ENCODE results near the gene PEX11G. TPM values are rescaled to one million over a fixed set of nuclear protein-coding genes. Genes with fewer than 3 reads are reported as not detected.

The PEX11G gene
- polyA plus RNA-seq, 2 of the 4 experiments (the other 2 are of a cell fraction) = 1.3 to 1.9 TPM

GRCh38 chr19:7500811-7501450 is 12.1 kb upstream of the PEX11G start:
- 0 out of 2 replicates have a peak, but pooled peaks have one; percentile 50 for TF ChIP-seq TP53 (CRISPR knock-in tag; IDR thresholded peaks at IDR 0.05)
- TF ChIP-seq MAX (IDR thresholded peaks at IDR 0.05) = peak; percentile 98
- TF ChIP-seq POLR2A (IDR thresholded peaks at IDR 0.05; ENCODE audit: low read length) = peak; percentile 79
- TF ChIP-seq HOXB13 (CRISPR knock-in tag; IDR thresholded peaks at IDR 0.05; ENCODE audit: low read depth) = peak; percentile 84
- peak; percentile 65; the same call in 1 of the 2 replicates for TF ChIP-seq RNF2 (IDR thresholded peaks at IDR 0.05; ENCODE audit: borderline replicate concordance, low read depth)
- peak; percentile 49; the same call in 1 of the 2 replicates for TF ChIP-seq HOXB5 (CRISPR knock-in tag; IDR thresholded peaks at IDR 0.05)
- no peak for TF ChIP-seq HOXA7 (CRISPR knock-in tag; IDR thresholded peaks at IDR 0.05)
- no peak for TF ChIP-seq PHF8 (IDR thresholded peaks at IDR 0.05; ENCODE audit: borderline replicate concordance, low read depth)
- peak; percentile 97 for TF ChIP-seq E2F6 (IDR thresholded peaks at IDR 0.05; ENCODE audit: borderline replicate concordance, low read depth)
- no peak for TF ChIP-seq ZNF302 (CRISPR knock-in tag; IDR thresholded peaks at IDR 0.05)
- TF ChIP-seq HMGXB4 (CRISPR knock-in tag; IDR thresholded peaks at IDR 0.05; ENCODE audit: borderline replicate concordance) = 0 out of 2 replicates have a peak, but pooled peaks have one; percentile 61
- 0 out of 2 replicates have a peak, but pooled peaks have one; percentile 41 for TF ChIP-seq EHF (CRISPR knock-in tag; IDR thresholded peaks at IDR 0.05)
- TF ChIP-seq JUN (IDR thresholded peaks at IDR 0.05) = 0 out of 5 replicates have a peak, but pooled peaks of 1 of the 2 experiments have one; percentile 23
- H3K9me3 ChIP-seq = no peaks in the 10 kb centered on the region
- DNase-seq (ENCODE audit: low read depth in 1 of 2, low spot score in 1 of 2) = peak; percentile 65 to 89
- WGBS (ENCODE audit: missing lambda C conversion rate) = 47% methylated on average over 7 of the region's 93 CpGs
- no peak for FAIRE-seq
- peak; percentile 62 to 75 for ATAC-seq
- peaks cover 6% of the 10 kb centered on the region; the same call in 2 of the 3 replicates for H3K4me1 ChIP-seq
- H3K27ac ChIP-seq = peak overlapping the region; percentile 59 to 78; a peak in 5 of 6 replicates
- CTCF ChIA-PET = interaction anchor here (0.7 kb wide), 1 partner anchor 25 kb away, joined by 4 read pairs; no protein-coding TSS in a partner anchor
- POLR2A ChIA-PET = interaction anchor here (1.0 kb wide), 1 partner anchor 108 kb away, joined by 3 read pairs; no protein-coding TSS in a partner anchor
- H3K4me2 ChIP-seq = peak overlapping the region; percentile 81
- H3K4me3 ChIP-seq = peak overlapping the region; percentile 41

GRCh38 chr19:7497292-7497691 is 8.5 kb upstream of the PEX11G start:
- Histone ChIP-seq H3K4me3 (no peak overlapping the region), H3K4me1 (no peaks in the 10 kb centered on the region), H3K4me2 (no peak overlapping the region), H3K27ac (no peak overlapping the region), H3K9me3 (no peaks in the 10 kb centered on the region)
- DNase-seq (ENCODE audit: low read depth in 1 of 2, low spot score in 1 of 2) = no peak
- POLR2A ChIA-PET = interaction anchor here (0.5 to 2.4 kb wide), 4 partner anchors 9 to 132 kb away, joined by 3 to 12 read pairs (median 4); partner anchors contain the start of genes PET100 and PEX11G
- CTCF ChIA-PET = interaction anchor here (0.7 to 1.5 kb wide), 6 partner anchors 10 to 62 kb away, joined by 3 to 4 read pairs (median 3); no protein-coding TSS in a partner anchor
- FAIRE-seq = no peak
- peak; percentile 68 to 83; a peak in 4 of 6 replicates for ATAC-seq
- TF ChIP-seq HMGXB4 (CRISPR knock-in tag; IDR thresholded peaks at IDR 0.05; ENCODE audit: borderline replicate concordance) (no peak), USF2 (IDR thresholded peaks at IDR 0.05) (no peak), RNF2 (IDR thresholded peaks at IDR 0.05; ENCODE audit: borderline replicate concordance, low read depth) (no peak), HES2 (IDR thresholded peaks at IDR 0.05) (no peak), CBX2 (IDR thresholded peaks at IDR 0.05; ENCODE audit: borderline replicate concordance, low read depth) (no peak), ELK1 (IDR thresholded peaks at IDR 0.05; ENCODE audit: low read depth, low read length) (no peak), RFX5 (IDR thresholded peaks at IDR 0.05) (no peak), MYC (IDR thresholded peaks at IDR 0.05; ENCODE audit: borderline replicate concordance, low read length) (no peak), REST (IDR thresholded peaks at IDR 0.05) (no peak), MAZ (IDR thresholded peaks at IDR 0.05; ENCODE audit: borderline replicate concordance, low read depth, low read length) (no peak), JUNB (IDR thresholded peaks at IDR 0.05) (no peak)
- WGBS (ENCODE audit: missing lambda C conversion rate) = 43% methylated on average over 7 of the region's 7 CpGs
